K562 (cell line): ENCODE measurements around the gene RPS6KA2. TPM values are rescaled to one million over a fixed set of nuclear protein-coding genes. Genes with fewer than 3 reads are reported as not detected.

Source experiments
- ATAC-seq: fragments of 200-7000 bp; cut with Tn5 transposase; 3 replicates; pipeline ENCODE4 v1.9.1; 2020; ENCODE audit warnings: moderate library complexity
- BruUV-seq: library from RNA; stranded (reverse); fragments of 400-500 nt; replicated peaks from 2 replicates; lab custom pipeline; 2021; lab: Mats Ljungman, UMichigan
- CTCF ChIA-PET: fragments of 300-600 bp; formaldehyde crosslinking; extraction: SDS; loops from one replicate; lab custom pipeline; 2021; ENCODE audit warnings: low intra/inter-chr PET ratio; lab: Yijun Ruan, JAX
- POLR2A ChIA-PET: fragments of 300-600, 350-650 bp; sonication (Branson Sonifier 250); formaldehyde crosslinking; extraction: SDS; loops from one replicate; lab custom pipeline; 2021; ENCODE audit warnings: antibody characterized with exemption, inconsistent platforms; lab: Yijun Ruan, JAX
- DNase-seq, 4 experiments: peaks; one replicate each; pipeline versions ENCODE4 v3.0.0 to v3.0.0-alpha.2; 2011 to 2018; ENCODE audit warnings: low spot score in 3 of 4, mixed read lengths in 3 of 4; ENCODE audit errors: extremely low read depth in 1 of 4
- FAIRE-seq: peaks from 2 replicates; lab custom pipeline; 2011; peaks lifted over from hg19 to GRCh38; lab: Jason Lieb, UNC
- H2AFZ ChIP-seq: 2 replicates; pipeline ENCODE4 v1.6.0; 2011; ENCODE audit warnings: low read depth, low read length, control low read depth, inconsistent platforms
- H3K27ac ChIP-seq: fragments of 200-600 bp; 3 replicates; pipeline ENCODE4 v1.8.0; 2011; ENCODE audit warnings: low read depth, mild to moderate bottlenecking, control low read depth, inconsistent platforms, low read length, moderate library complexity, mixed read lengths; ENCODE audit errors: extremely low read depth
- H3K27me3 ChIP-seq, 2 experiments: fragments of 300-600 bp in 1 of 2; 2 replicates in 1 of 2; 3 replicates in 1 of 2; pipeline versions ENCODE4 v1.6.0 to v1.8.0; 2011; ENCODE audit warnings: inconsistent platforms in 2 of 2, low read length in 2 of 2, mild to moderate bottlenecking in 1 of 2, mixed read lengths in 1 of 2, moderate library complexity in 1 of 2; ENCODE audit not compliant: control insufficient read depth in 2 of 2, insufficient read depth in 2 of 2
- H3K36me3 ChIP-seq: fragments of 300-600 bp; 3 replicates; pipeline ENCODE4 v1.8.0; 2011; ENCODE audit warnings: mild to moderate bottlenecking, low read length, inconsistent platforms; ENCODE audit not compliant: control insufficient read depth, insufficient read depth
- H3K4me1 ChIP-seq, 2 experiments: fragments of 200-600 bp in 1 of 2; replicated peaks in 1 of 2; 2 replicates in 1 of 2; 3 replicates in 1 of 2; pipeline versions ENCODE4 v1.5.1 to v1.8.0; 2011; ENCODE audit warnings: inconsistent platforms in 2 of 2, low read length in 2 of 2, mild to moderate bottlenecking in 1 of 2, mixed read lengths in 1 of 2, moderate library complexity in 1 of 2; ENCODE audit not compliant: control insufficient read depth in 2 of 2, insufficient read depth in 2 of 2
- H3K4me2 ChIP-seq: 2 replicates; pipeline ENCODE4 v1.6.1; 2011; ENCODE audit warnings: low read length, control low read depth, inconsistent platforms, mixed read lengths; ENCODE audit not compliant: insufficient read depth
- H3K4me3 ChIP-seq: fragments of 200-600 bp; sonication (generic), shearing (Covaris generic); 2 replicates; pipeline ENCODE4 v1.5.1; 2016; ENCODE audit warnings: control low read depth, inconsistent platforms
- H3K79me2 ChIP-seq: fragments of 200-600 bp; 3 replicates; pipeline ENCODE4 v1.8.0; 2011; ENCODE audit warnings: low read length, inconsistent platforms; ENCODE audit not compliant: control insufficient read depth, insufficient read depth
- H3K9ac ChIP-seq, 2 experiments: 2 replicates each; pipeline versions ENCODE4 v1.6.0 to v1.6.1; 2011; ENCODE audit warnings: low read depth in 2 of 2, low read length in 2 of 2, control low read depth in 1 of 2, inconsistent platforms in 1 of 2, mild to moderate bottlenecking in 1 of 2, mixed read lengths in 1 of 2; ENCODE audit not compliant: insufficient read depth in 1 of 2
- H3K9me1 ChIP-seq: one replicate; pipeline ENCODE4 v1.6.0; 2011; ENCODE audit warnings: inconsistent platforms, mild to moderate bottlenecking, low read length, moderate library complexity; ENCODE audit not compliant: control insufficient read depth, insufficient read depth
- H3K9me3 ChIP-seq: replicated peaks from 2 replicates; pipeline ENCODE4 v1.5.1; 2011; ENCODE audit warnings: low read depth, low read length, inconsistent platforms; ENCODE audit not compliant: control insufficient read depth, insufficient read depth
- H4K20me1 ChIP-seq: replicated peaks from 2 replicates; pipeline ENCODE4 v1.6.1; 2011; ENCODE audit warnings: low read length, inconsistent platforms, mixed read lengths; ENCODE audit not compliant: control insufficient read depth, insufficient read depth
- BCOR ChIP-seq: fragments of 450-650 bp; IDR thresholded peaks from 2 replicates; pipeline ENCODE4 v1.6.1; 2016
- PCBP1 ChIP-seq: fragments of 200-400 bp; formaldehyde crosslinking; IDR thresholded peaks from 2 replicates; pipeline ENCODE4 v1.6.1; 2018; ENCODE audit warnings: mild to moderate bottlenecking, low read depth, low read length; ENCODE audit not compliant: poor library complexity, severe bottlenecking
- SREBF2 ChIP-seq: sonication (generic); formaldehyde crosslinking; IDR thresholded peaks from 2 replicates; pipeline ENCODE4 v1.4.0; 2020; ENCODE audit warnings: mild to moderate bottlenecking, missing genetic modification reagents
- TFAP4 ChIP-seq: sonication (generic); formaldehyde crosslinking; IDR thresholded peaks from 2 replicates; pipeline ENCODE4 v1.8.0; 2022; ENCODE audit warnings: missing genetic modification reagents, mild to moderate bottlenecking, moderate library complexity, borderline replicate concordance
- ZNF318 ChIP-seq, 2 experiments: fragments of 450-650 bp; IDR thresholded peaks; 2 replicates each; pipeline ENCODE4 v1.6.1; 2016; ENCODE audit warnings: mild to moderate bottlenecking in 2 of 2, borderline replicate concordance in 1 of 2, low read depth in 1 of 2, moderate library complexity in 1 of 2
- ZNF57 ChIP-seq: fragments of 450-650 bp; formaldehyde crosslinking; IDR thresholded peaks from 2 replicates; pipeline ENCODE4 v1.4.0; 2020; ENCODE audit warnings: mild to moderate bottlenecking, moderate library complexity
- WGBS: fragments of 100-300 bp; shearing (Covaris generic); methylation state at CpG from one replicate; pipeline ENCODE4 v1.1.6; 2016; ENCODE audit warnings: low coverage, mixed read lengths; ENCODE audit not compliant: insufficient coverage; ENCODE audit errors: missing lambda C conversion rate; 5-methylcytosine and 5-hydroxymethylcytosine counted together
- in situ Hi-C: fragments of 300-500 bp; cut with MboI; formaldehyde crosslinking; loops from 4 replicates; pipeline ENCODE4 v1.15.0; 2018; ENCODE audit warnings: inconsistent platforms, mixed read lengths
- intact Hi-C: fragments of 100-400 bp; cut with micrococcal nuclease; formaldehyde crosslinking; loops from 2 replicates; pipeline ENCODE4 v1.14.2; 2022
- polyA plus RNA-seq, 8 experiments: library from polyadenylated mRNA; depleted of rRNA in 4 of 8; stranded (reverse) in 5 of 8; unstranded in 3 of 8; fragments of >200 nt; fragmentation: Nextera tagmentation in 2 of 8; fragmentation: Illumina TruSeq in 1 of 8; extraction: Ambion mirVana in 2 of 8; extraction: Trizol in 1 of 8; gene quantifications; 2 replicates each; pipeline versions ENCODE4 v1.2.1 to v1.2.3, GENCODE V29; 2011 to 2014; ENCODE audit warnings: inconsistent platforms in 1 of 8, missing spikeins in 1 of 8
- total RNA-seq, 7 experiments: library from RNA; depleted of rRNA in 6 of 7; stranded (reverse); fragments of >200 nt in 6 of 7; fragmentation: Illumina TruSeq in 2 of 7; extraction: Trizol in 2 of 7; gene quantifications; 2 replicates each; pipeline versions ENCODE4 v1.2.1 to v1.2.3, GENCODE V29; 2011 to 2021; ENCODE audit warnings: low replicate concordance in 1 of 7

Gene RPS6KA2
- total and polyA plus RNA-seq, 9 of the 15 experiments (the other 6 are each of a cell fraction or from before 2014, with no cell fraction given) = 0.29 to 1.00 (median 0.53) TPM

GRCh38 chr6:166365221-166365620 is 261.8 kb downstream of the RPS6KA2 start:
- Histone ChIP-seq H3K9me1 (no peaks in the 10 kb centered on the region), H3K9ac (no peak overlapping the region), H3K4me3 (no peak overlapping the region), H2AFZ (no peak overlapping the region), H3K4me1 (no peaks in the 10 kb centered on the region; a peak in 1 of 5 replicates), H3K79me2 (no peaks in the 10 kb centered on the region), H3K27me3 (no peaks in the 10 kb centered on the region), H4K20me1 (no peaks in the 10 kb centered on the region), H3K4me2 (no peak overlapping the region), H3K36me3 (peaks cover 44% of the 10 kb centered on the region; the same call in 2 of the 3 replicates), H3K9me3 (no peaks in the 10 kb centered on the region), H3K27ac (no peak overlapping the region)
- in situ Hi-C loops = no loop called here
- DNase-seq = no peak
- POLR2A ChIA-PET = interaction anchor here (0.9 kb wide), 1 partner anchor 16 kb away, joined by 4 read pairs; no protein-coding TSS in a partner anchor
- ATAC-seq = no peak
- no peak for TF ChIP-seq ZNF318 (IDR thresholded peaks at IDR 0.05; ENCODE audit: borderline replicate concordance in 1 of 2, low read depth in 1 of 2)
- no peak for TF ChIP-seq PCBP1
- TF ChIP-seq SREBF2 (CRISPR knock-in tag) = no peak
- no peak for TF ChIP-seq TFAP4 (CRISPR knock-in tag)
- no peak for TF ChIP-seq BCOR
- no peak for TF ChIP-seq ZNF57 (CRISPR knock-in tag)
- intact Hi-C loops = no loop called here
- no peak for FAIRE-seq
- WGBS = 80% methylated on average over 2 of the region's 2 CpGs
- CTCF ChIA-PET = no interaction called here
- no TSS peak for BruUV-seq
